Measurements from ENCODE around the gene SLF1. TPM values are rescaled to one million over a fixed set of nuclear protein-coding genes. Genes with fewer than 3 reads are reported as not detected.
"Not testable (repeated sequence)": the region's sequence is repeated elsewhere in the genome, so short reads cannot be mapped to it uniquely, and the experiment has no call there.

SLF1 gene
- total RNA-seq, result 8.1 and 16.0 TPM in 2 replicates

GRCh38 chr5:94618493-94619328 lies at the start of gene SLF1, which contains the start of gene KIAA0825:
Gene SLF1 (plus strand): TSS chr5:94618669. CDS start chr5:94628811, 10,142 bp downstream.
Gene KIAA0825 (minus strand): TSS chr5:94618604. CDS start chr5:94537126, 81,478 bp downstream.
- H3K4me3 ChIP-seq (ENCODE audit: low read depth, low read length), result peak within 1 kb of the TSS; percentile 87
- peak; percentile 86 for DNase-seq (ENCODE audit: low read depth)
- TF ChIP-seq CTCF (IDR thresholded peaks at IDR 0.05; ENCODE audit: insufficient read depth, low read depth, low read length), result no peak

GRCh38 chr5:94571415-94571814 lies 47.1 kb upstream of the SLF1 start:
- no peak overlapping the region for H3K4me3 ChIP-seq (ENCODE audit: low read depth, low read length)
- DNase-seq (ENCODE audit: low read depth), result no peak
- TF ChIP-seq CTCF (IDR thresholded peaks at IDR 0.05; ENCODE audit: insufficient read depth, low read depth, low read length), result no peak

DNA sequence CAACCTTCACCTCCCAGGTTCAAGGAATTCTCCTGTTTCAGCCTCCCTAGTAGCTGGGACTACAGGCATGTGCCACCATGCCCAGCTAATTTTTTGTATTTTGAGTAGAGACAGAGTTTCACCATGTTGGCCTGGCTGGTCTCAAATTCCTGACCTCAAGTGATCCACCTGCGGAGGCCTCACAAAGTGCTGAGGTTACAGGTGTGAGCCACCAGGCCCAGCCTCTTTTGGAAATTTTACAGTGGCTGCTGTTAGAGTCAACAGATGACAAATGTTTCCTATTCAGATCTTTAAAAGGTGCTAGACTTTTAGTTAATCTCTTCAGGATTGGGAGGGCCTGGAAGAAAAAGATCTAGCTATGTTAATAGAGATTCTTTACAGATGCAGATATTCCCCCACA lies 45.1 kb upstream of the SLF1 start:
- not testable (repeated sequence) for DNase-seq (ENCODE audit: low read depth); H3K4me3 ChIP-seq (ENCODE audit: low read depth, low read length)

- no peak for TF ChIP-seq CTCF (IDR thresholded peaks at IDR 0.05; ENCODE audit: insufficient read depth, low read depth, low read length)
- no peak overlapping the region for H3K4me3 ChIP-seq (ENCODE audit: low read depth, low read length)
- no peak for DNase-seq (ENCODE audit: low read depth)
These were observed 43.3 kb upstream of the SLF1 start for GRCh38 chr5:94575196-94575595.

GRCh38 chr5:94577466-94578245 lies 40.8 kb upstream of the SLF1 start:
- no peak overlapping the region for H3K4me3 ChIP-seq (ENCODE audit: low read depth, low read length)
- no peak for DNase-seq (ENCODE audit: low read depth)
- TF ChIP-seq CTCF (IDR thresholded peaks at IDR 0.05; ENCODE audit: insufficient read depth, low read depth, low read length), result no peak

GRCh38 chr5:94595281-94595840 lies 23.1 kb upstream of the SLF1 start:
- no peak overlapping the region for H3K4me3 ChIP-seq (ENCODE audit: low read depth, low read length)
- no peak for DNase-seq (ENCODE audit: low read depth)
- no peak for TF ChIP-seq CTCF (IDR thresholded peaks at IDR 0.05; ENCODE audit: insufficient read depth, low read depth, low read length)

GRCh38 chr5:94613583-94613982 lies 4.9 kb upstream of the SLF1 start:
- no peak overlapping the region for H3K4me3 ChIP-seq (ENCODE audit: low read depth, low read length)
- DNase-seq (ENCODE audit: low read depth), result peak; percentile 31
- TF ChIP-seq CTCF (IDR thresholded peaks at IDR 0.05; ENCODE audit: insufficient read depth, low read depth, low read length), result peak; percentile 36

Data from fibroblast of villous mesenchyme (primary cell).